H1 (cell line): ENCODE results near the gene COL8A2. TPM values are rescaled to one million over a fixed set of nuclear protein-coding genes. Genes with fewer than 3 reads are reported as not detected.

ENCODE experiments used
- BACH1 ChIP-seq: IDR thresholded peaks from 2 replicates; pipeline ENCODE4 v1.6.1; 2012; ENCODE audit warnings: low read length, improper control_type of control experiment
- JUN ChIP-seq: IDR thresholded peaks from 2 replicates; pipeline ENCODE4 v1.6.1; 2011; ENCODE audit warnings: low read depth, mild to moderate bottlenecking, improper control_type of control experiment, low read length
- MAFK ChIP-seq: IDR thresholded peaks from 2 replicates; pipeline ENCODE4 v1.6.1; 2012; ENCODE audit warnings: low read depth, mild to moderate bottlenecking, improper control_type of control experiment, low read length
- SRF ChIP-seq: IDR thresholded peaks from 2 replicates; pipeline ENCODE4 v1.6.1; 2011; ENCODE audit warnings: mild to moderate bottlenecking, low read depth, low read length, moderate library complexity
- TBP ChIP-seq: IDR thresholded peaks from 2 replicates; pipeline ENCODE4 v1.6.1; 2011; ENCODE audit warnings: low read depth, low read length, improper control_type of control experiment
- YY1 ChIP-seq: IDR thresholded peaks from 2 replicates; pipeline ENCODE4 v1.6.1; 2011; ENCODE audit warnings: low read depth, mild to moderate bottlenecking, low read length
- polyA plus RNA-seq, 7 experiments: library from polyadenylated mRNA; depleted of rRNA in 3 of 7; stranded (reverse) in 5 of 7; unstranded in 2 of 7; fragments of >200 nt in 5 of 7; fragments of 200-250 nt in 2 of 7; gene quantifications; 1 replicate in 5 of 7; 2 replicates in 1 of 7; 4 replicates in 1 of 7; pipeline versions ENCODE4 v1.2.1 to v1.2.3, GENCODE V29; 2011 to 2013; ENCODE audit warnings: missing spikeins in 2 of 7, mixed read lengths in 2 of 7
- total RNA-seq: library from RNA; stranded (reverse); fragmentation: NEBNext Ultra II Directional; extraction: Animal tissue kit (Norgen Biotek cat#: 25700); gene quantifications from 2 replicates; pipeline ENCODE4 v1.2.1, GENCODE V29; 2021

The COL8A2 gene
- total and polyA plus RNA-seq, 2 of the 8 experiments (the other 6 are each of a cell fraction or from before 2014, with no cell fraction given): 2.1 to 2.8 TPM

DNA sequence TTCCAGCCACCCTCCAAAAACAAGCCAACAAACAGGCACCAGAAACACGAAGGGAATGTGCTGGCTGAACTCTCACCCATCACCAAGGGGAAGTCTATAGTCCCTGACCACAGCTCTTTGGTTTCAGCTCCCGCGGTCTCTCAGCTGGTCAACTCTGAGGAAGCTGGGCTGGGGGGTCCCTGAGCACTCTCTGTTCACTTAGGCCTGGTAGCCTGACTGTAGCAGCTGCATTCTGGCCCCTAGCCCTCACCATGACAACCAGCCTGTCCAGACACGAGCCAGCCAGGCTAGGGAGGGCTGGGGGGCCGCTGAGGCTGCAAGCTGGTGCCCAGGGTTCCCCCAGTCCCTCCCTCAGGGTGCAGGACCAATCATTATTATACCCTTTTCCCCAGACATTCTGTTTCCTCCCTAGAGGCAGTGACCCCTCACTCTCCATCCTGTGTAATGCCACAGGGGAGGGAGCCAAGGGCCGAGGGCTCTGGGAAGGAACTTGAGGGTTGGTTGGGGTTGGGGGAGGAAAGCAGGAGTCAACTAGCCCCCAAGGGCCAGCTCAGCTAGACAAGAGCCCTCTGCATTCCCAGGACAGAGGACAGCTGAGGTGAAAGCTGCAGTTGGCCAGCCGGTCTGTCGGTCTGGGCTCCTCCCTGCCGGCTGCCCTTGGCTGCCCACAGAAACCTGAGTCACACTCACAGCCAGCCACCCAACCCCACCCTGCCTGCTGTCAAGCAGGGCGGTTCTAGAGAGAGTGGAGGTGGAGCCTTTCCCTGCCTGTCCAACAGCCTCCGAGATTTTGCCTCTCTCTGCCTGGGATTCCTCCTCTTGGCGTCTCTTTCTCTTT lies 25.5 kb upstream of the COL8A2 start (continued):
- TF ChIP-seq SRF: no peak
- TF ChIP-seq YY1: no peak
- TF ChIP-seq MAFK: peak; percentile 62; the same call in 1 of the 2 replicates
- TF ChIP-seq JUN: no peak
- peak; percentile 77 for TF ChIP-seq TBP
- TF ChIP-seq BACH1: peak; percentile 74
